Natural killer cell treated with Interleukin-12 subunit alpha and Interleukin-12 subunit beta and Interleukin-15 and Interleukin-18, amount 100 ng/mL, for 72 hours (primary cell): ENCODE results near the gene VTN. TPM values are rescaled to one million over a fixed set of nuclear protein-coding genes. Genes with fewer than 3 reads are reported as not detected.
A peak's percentile ranks its signal among the peaks of the same experiment; 100 is the strongest.

Source experiments
- ATAC-seq, 2 donors: fragments of 150-1000 bp; cut with Tn5 transposase in 1 of 2; sonication (Bioruptor Pico), chemical (Tn5 transposase) in 1 of 2; 2 replicates each; pipeline ENCODE4 v1.10.0; 2021
- DNase-seq: peaks from one replicate; pipeline ENCODE4 v3.0.0; 2022; ENCODE audit warnings: low spot score
- H3K27ac Mint-ChIP-seq, 2 donors: 1 replicate in 1 of 2; 2 replicates in 1 of 2; pipeline ENCODE4 v1.8.0; 2022; ENCODE audit warnings: mixed read lengths in 2 of 2, mild to moderate bottlenecking in 1 of 2, moderate library complexity in 1 of 2
- H3K27me3 Mint-ChIP-seq, 2 donors: 1 replicate in 1 of 2; 2 replicates in 1 of 2; pipeline ENCODE4 v1.8.0; 2022; ENCODE audit warnings: mixed read lengths in 2 of 2
- H3K36me3 Mint-ChIP-seq: one replicate; pipeline ENCODE4 v1.8.0; 2022; ENCODE audit warnings: mixed read lengths
- H3K4me1 Mint-ChIP-seq, 2 donors: 1 replicate in 1 of 2; 2 replicates in 1 of 2; pipeline ENCODE4 v1.8.0; 2022; ENCODE audit warnings: low read depth in 2 of 2, mixed read lengths in 2 of 2, mild to moderate bottlenecking in 1 of 2
- H3K4me3 Mint-ChIP-seq: one replicate; pipeline ENCODE4 v1.8.0; 2022; ENCODE audit warnings: mixed read lengths
- H3K9me3 Mint-ChIP-seq: 2 replicates; pipeline ENCODE4 v1.8.0; 2022; ENCODE audit warnings: mixed read lengths
- total RNA-seq, 2 donors: library from RNA; stranded (reverse); gene quantifications; one replicate each; pipeline ENCODE4 v1.2.3, GENCODE V29; 2022

Gene VTN
- total RNA-seq, 2 donors from 2014 or later, result 0.52 to 1.3 TPM

- Mint-ChIP-seq H3K36me3 (peaks cover 11% of the 10 kb centered on the region), H3K9me3 (no peaks in the 10 kb centered on the region), H3K27me3 (no peaks in the 10 kb centered on the region), H3K4me3 (no peak overlapping the region), H3K27ac (no peak overlapping the region), H3K4me1 (peaks cover 10 to 12% of the 10 kb centered on the region in 2 donors)
- ATAC-seq, result no peak
- no peak for DNase-seq
Observed at GRCh38 chr17:28325211-28325610, 44.9 kb downstream of the VTN start.

- H3K27me3 Mint-ChIP-seq, result no peaks in the 10 kb centered on the region
Observed at GRCh38 chr17:28324781-28325180, 45.3 kb downstream of the VTN start.

GRCh38 chr17:28324267-28324745 lies 45.8 kb downstream of the VTN start:
- Mint-ChIP-seq H3K27ac (no peak overlapping the region), H3K4me3 (no peak overlapping the region), H3K27me3 (no peaks in the 10 kb centered on the region), H3K36me3 (peaks cover 11% of the 10 kb centered on the region), H3K9me3 (no peaks in the 10 kb centered on the region), H3K4me1 (peaks cover 18 to 21% of the 10 kb centered on the region in 2 donors)
- ATAC-seq, result no peak
- no peak for DNase-seq

More at GRCh38 chr17:28324781-28325180, 45.3 kb downstream of the VTN start:
- H3K9me3 Mint-ChIP-seq, result no peaks in the 10 kb centered on the region
- DNase-seq (no peak), ATAC-seq (no peak)
- peaks cover 15 to 17% of the 10 kb centered on the region in 2 donors for H3K4me1 Mint-ChIP-seq
- no peak overlapping the region for H3K4me3 Mint-ChIP-seq
- H3K36me3 Mint-ChIP-seq, result peaks cover 11% of the 10 kb centered on the region
- H3K27ac Mint-ChIP-seq, result no peak overlapping the region

- H3K9me3 Mint-ChIP-seq, result no peaks in the 10 kb centered on the region
- ATAC-seq, result no peak
- no peaks in the 10 kb centered on the region for H3K27me3 Mint-ChIP-seq
- peak overlapping the region; percentile 76 to 92 for H3K27ac Mint-ChIP-seq
- H3K36me3 Mint-ChIP-seq, result no peaks in the 10 kb centered on the region
- peak overlapping the region; percentile 95 for H3K4me3 Mint-ChIP-seq
- DNase-seq, result no peak
- H3K4me1 Mint-ChIP-seq, result peaks cover 31 to 41% of the 10 kb centered on the region in 2 donors
Observed at GRCh38 chr17:28320215-28321061, 49.7 kb downstream of the VTN start.

GRCh38 chr17:28319598-28319935 lies 50.5 kb downstream of the VTN start:
- Mint-ChIP-seq H3K9me3 (no peaks in the 10 kb centered on the region), H3K27ac (peak overlapping the region; percentile 76 to 92), H3K36me3 (no peaks in the 10 kb centered on the region), H3K4me1 (peaks cover 31 to 41% of the 10 kb centered on the region in 2 donors), H3K4me3 (peak overlapping the region; percentile 95), H3K27me3 (no peaks in the 10 kb centered on the region)
- ATAC-seq, result no peak
- no peak for DNase-seq

- Mint-ChIP-seq H3K36me3 (no peaks in the 10 kb centered on the region), H3K4me3 (peak within 1 kb of the TSS; percentile 95), H3K4me1 (peaks cover 31 to 41% of the 10 kb centered on the region in 2 donors), H3K27me3 (no peaks in the 10 kb centered on the region), H3K9me3 (no peaks in the 10 kb centered on the region), H3K27ac (peak within 1 kb of the TSS; percentile 76 to 92)
- DNase-seq (peak; percentile 97), ATAC-seq (peak; percentile 99)
Observed at GRCh38 chr17:28318759-28319597, 51.1 kb downstream of the VTN start, which contains the start of gene TMEM97. TSS of gene TMEM97 (plus strand) at chr17:28319200. CDS start at chr17:28319240, 40 bp downstream.

- Mint-ChIP-seq H3K9me3 (no peaks in the 10 kb centered on the region), H3K27me3 (no peaks in the 10 kb centered on the region), H3K27ac (peak overlapping the region; percentile 76 to 92), H3K4me3 (peak overlapping the region; percentile 95), H3K36me3 (no peaks in the 10 kb centered on the region), H3K4me1 (peaks cover 31 to 41% of the 10 kb centered on the region in 2 donors)
- DNase-seq (no peak), ATAC-seq (peak; percentile 5)
Observed at GRCh38 chr17:28317966-28318758, 51.9 kb downstream of the VTN start.

Other genes starting within 250 kb of the VTN start
- gene TMEM97, start 51.1 kb downstream of the VTN start, total RNA-seq, result 10 to 100 TPM; 30.7 to 60.4 TPM
- 10 to 100 TPM; 17.7 to 18.2 TPM for gene IFT20, start 34.8 kb downstream of the VTN start, total RNA-seq
- 10 to 100 TPM; 20.4 to 24.9 TPM for gene TNFAIP1, start 34.5 kb downstream of the VTN start, total RNA-seq
- gene POLDIP2, start 12.8 kb downstream of the VTN start, total RNA-seq, result 100 to 1,000 TPM in 1 of 2 donors, 10 to 100 TPM in 1; 74.9 to 122 TPM
- not detected for gene SEBOX, start 5.1 kb downstream of the VTN start, total RNA-seq
- gene SARM1, start 1.4 kb upstream of the VTN start, total RNA-seq, result 10 to 100 TPM; 29.4 to 46.2 TPM
- 1 to 10 TPM; 3.2 to 8.1 TPM for gene SLC46A1, start 35.9 kb upstream of the VTN start, total RNA-seq
- not detected for gene SLC13A2, start 103.3 kb upstream of the VTN start, total RNA-seq
- gene FOXN1, start 136.0 kb upstream of the VTN start, total RNA-seq, result not detected
- 100 to 1,000 TPM; 104 to 135 TPM for gene UNC119, start 182.3 kb upstream of the VTN start, total RNA-seq
- 10 to 100 TPM; 74.9 to 93.2 TPM for gene PIGS, start 201.2 kb upstream of the VTN start, total RNA-seq
- 100 to 1,000 TPM in 1 of 2 donors, 10 to 100 TPM in 1; 36.8 to 164 TPM for gene ALDOC, start 206.6 kb upstream of the VTN start, total RNA-seq
- gene SPAG5, start 228.7 kb upstream of the VTN start, total RNA-seq, result 100 to 1,000 TPM in 1 of 2 donors, 10 to 100 TPM in 1; 80.7 to 198 TPM
- gene RSKR, start 243.9 kb upstream of the VTN start, total RNA-seq, result 100 to 1,000 TPM in 1 of 2 donors, 10 to 100 TPM in 1; 34.4 to 108 TPM